Measurements from ENCODE around the gene CCDC136.

DNA sequence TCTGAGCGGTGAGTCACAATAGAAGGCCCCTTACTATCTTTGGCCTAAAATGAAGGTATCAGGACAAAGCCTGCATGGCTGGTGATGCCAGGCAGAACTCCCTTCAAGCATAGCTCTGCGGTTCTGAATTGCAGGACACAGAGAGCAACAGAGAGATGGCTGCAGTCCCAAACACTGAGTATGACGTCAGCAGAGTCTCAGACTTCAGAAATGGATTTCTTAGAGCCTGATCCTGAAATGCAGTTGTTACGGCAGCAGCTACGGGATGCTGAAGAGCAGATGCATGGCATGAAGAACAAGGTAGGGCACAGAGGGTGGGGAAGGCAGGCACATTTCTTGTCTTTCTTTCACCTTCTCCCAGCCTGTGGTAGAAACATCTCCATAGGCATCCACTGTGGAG, 13.5 kb downstream of the CCDC136 start:
- TF ChIP-seq, protein P1, sequence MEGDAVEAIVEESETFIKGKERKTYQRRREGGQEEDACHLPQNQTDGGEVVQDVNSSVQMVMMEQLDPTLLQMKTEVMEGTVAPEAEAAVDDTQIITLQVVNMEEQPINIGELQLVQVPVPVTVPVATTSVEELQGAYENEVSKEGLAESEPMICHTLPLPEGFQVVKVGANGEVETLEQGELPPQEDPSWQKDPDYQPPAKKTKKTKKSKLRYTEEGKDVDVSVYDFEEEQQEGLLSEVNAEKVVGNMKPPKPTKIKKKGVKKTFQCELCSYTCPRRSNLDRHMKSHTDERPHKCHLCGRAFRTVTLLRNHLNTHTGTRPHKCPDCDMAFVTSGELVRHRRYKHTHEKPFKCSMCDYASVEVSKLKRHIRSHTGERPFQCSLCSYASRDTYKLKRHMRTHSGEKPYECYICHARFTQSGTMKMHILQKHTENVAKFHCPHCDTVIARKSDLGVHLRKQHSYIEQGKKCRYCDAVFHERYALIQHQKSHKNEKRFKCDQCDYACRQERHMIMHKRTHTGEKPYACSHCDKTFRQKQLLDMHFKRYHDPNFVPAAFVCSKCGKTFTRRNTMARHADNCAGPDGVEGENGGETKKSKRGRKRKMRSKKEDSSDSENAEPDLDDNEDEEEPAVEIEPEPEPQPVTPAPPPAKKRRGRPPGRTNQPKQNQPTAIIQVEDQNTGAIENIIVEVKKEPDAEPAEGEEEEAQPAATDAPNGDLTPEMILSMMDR (IDR thresholded peaks at IDR 0.05), result no peak
- TF ChIP-seq YY1 (IDR thresholded peaks at IDR 0.05; ENCODE audit: low read depth), result no peak
- TF ChIP-seq, protein P2, sequence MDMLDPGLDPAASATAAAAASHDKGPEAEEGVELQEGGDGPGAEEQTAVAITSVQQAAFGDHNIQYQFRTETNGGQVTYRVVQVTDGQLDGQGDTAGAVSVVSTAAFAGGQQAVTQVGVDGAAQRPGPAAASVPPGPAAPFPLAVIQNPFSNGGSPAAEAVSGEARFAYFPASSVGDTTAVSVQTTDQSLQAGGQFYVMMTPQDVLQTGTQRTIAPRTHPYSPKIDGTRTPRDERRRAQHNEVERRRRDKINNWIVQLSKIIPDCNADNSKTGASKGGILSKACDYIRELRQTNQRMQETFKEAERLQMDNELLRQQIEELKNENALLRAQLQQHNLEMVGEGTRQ (IDR thresholded peaks at IDR 0.05; ENCODE audit: borderline replicate concordance, low read depth, low read length), result no peak
- TF ChIP-seq, protein P3, sequence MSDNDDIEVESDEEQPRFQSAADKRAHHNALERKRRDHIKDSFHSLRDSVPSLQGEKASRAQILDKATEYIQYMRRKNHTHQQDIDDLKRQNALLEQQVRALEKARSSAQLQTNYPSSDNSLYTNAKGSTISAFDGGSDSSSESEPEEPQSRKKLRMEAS (IDR thresholded peaks at IDR 0.05; ENCODE audit: low read depth), result no peak
- no peak for TF ChIP-seq NFIC (IDR thresholded peaks at IDR 0.05; ENCODE audit: borderline replicate concordance)
- TF ChIP-seq POLR2AphosphoS5 (IDR thresholded peaks at IDR 0.05; ENCODE audit: low read depth, low read length), result no peak
- no peak for TF ChIP-seq SMC3 (IDR thresholded peaks at IDR 0.05; ENCODE audit: low read depth, low read length)
- no peak for TF ChIP-seq RFX5 (IDR thresholded peaks at IDR 0.05; ENCODE audit: low read length)
- no peak for TF ChIP-seq FOXJ3 (CRISPR knock-in tag; IDR thresholded peaks at IDR 0.05)
- TF ChIP-seq CHD2 (IDR thresholded peaks at IDR 0.05; ENCODE audit: low read length, partially characterized antibody), result no peak
- no peak for TF ChIP-seq RAD21 (IDR thresholded peaks at IDR 0.05; ENCODE audit: low read length)
